IMR-90 (cell line): ENCODE results near the gene FANCE. TPM values are rescaled to one million over a fixed set of nuclear protein-coding genes. Genes with fewer than 3 reads are reported as not detected.
"Not testable (repeated sequence)": the region's sequence is repeated elsewhere in the genome, so short reads cannot be mapped to it uniquely, and the experiment has no call there.

Experiments used
- ATAC-seq: fragments of 200-7000 bp; cut with Tn5 transposase; 2 replicates; pipeline ENCODE4 v1.9.1; 2020; ENCODE audit warnings: low read depth, mild to moderate bottlenecking, moderate library complexity
- BruUV-seq: library from RNA; stranded (reverse); fragments of 400-500 nt; replicated peaks from 2 replicates; lab custom pipeline; 2021; lab: Mats Ljungman, UMichigan
- CTCF ChIA-PET: fragments of 300-600 bp; formaldehyde crosslinking; extraction: SDS; loops from one replicate; lab custom pipeline; 2021; ENCODE audit warnings: antibody characterized with exemption; lab: Yijun Ruan, JAX
- POLR2A ChIA-PET: fragments of 300-600 bp; sonication (Branson Sonifier 250); formaldehyde crosslinking; loops from one replicate; lab custom pipeline; 2022; ENCODE audit warnings: antibody characterized with exemption; ENCODE audit not compliant: unreplicated experiment; lab: Charles Lee
- DNase-seq: peaks from one replicate; pipeline ENCODE4 v3.0.0; 2013
- H2AFZ ChIP-seq: replicated peaks from 2 replicates; pipeline ENCODE3; 2013; ENCODE audit warnings: low read length, mild to moderate bottlenecking; ENCODE audit not compliant: poor library complexity
- H2AK5ac ChIP-seq: 2 replicates; pipeline ENCODE4 v1.6.1; 2013; ENCODE audit warnings: low read depth, low read length, inconsistent platforms
- H2AK9ac ChIP-seq: replicated peaks from 2 replicates; pipeline ENCODE3; 2013; ENCODE audit warnings: mild to moderate bottlenecking, low read depth, low read length, moderate library complexity; ENCODE audit not compliant: poor library complexity
- H2BK120ac ChIP-seq: 2 replicates; pipeline ENCODE4 v1.6.1; 2013; ENCODE audit warnings: low read depth, low read length, inconsistent platforms
- H2BK15ac ChIP-seq: 3 replicates; pipeline ENCODE4 v1.6.1; 2013; ENCODE audit warnings: low read depth, low read length, inconsistent platforms
- H2BK20ac ChIP-seq: 2 replicates; pipeline ENCODE4 v1.6.1; 2013; ENCODE audit warnings: low read depth, mild to moderate bottlenecking, inconsistent platforms, low read length, moderate library complexity
- H2BK5ac ChIP-seq: 2 replicates; pipeline ENCODE4 v1.6.1; 2013; ENCODE audit warnings: mild to moderate bottlenecking, low read depth, low read length, inconsistent platforms; ENCODE audit not compliant: poor library complexity, severe bottlenecking
- H3K14ac ChIP-seq: replicated peaks from 2 replicates; pipeline ENCODE4 v1.6.1; 2013; ENCODE audit warnings: low read depth, low read length, inconsistent platforms
- H3K18ac ChIP-seq: 2 replicates; pipeline ENCODE4 v1.6.1; 2013; ENCODE audit warnings: low read depth, low read length, control low read depth
- H3K23ac ChIP-seq: 2 replicates; pipeline ENCODE4 v1.6.1; 2013; ENCODE audit warnings: low read depth, low read length, inconsistent platforms
- H3K27ac ChIP-seq: 2 replicates; pipeline ENCODE4 v1.5.1; 2013; ENCODE audit warnings: mild to moderate bottlenecking, control low read depth, low read length; ENCODE audit not compliant: insufficient read depth
- H3K27me3 ChIP-seq: 2 replicates; pipeline ENCODE4 v1.6.1; 2013; ENCODE audit warnings: low read length; ENCODE audit not compliant: control insufficient read depth, insufficient read depth
- H3K36me3 ChIP-seq: 2 replicates; pipeline ENCODE4 v1.6.1; 2013; ENCODE audit warnings: low read length, mixed read lengths; ENCODE audit not compliant: control insufficient read depth, insufficient read depth
- H3K4ac ChIP-seq: 2 replicates; pipeline ENCODE4 v1.6.1; 2013; ENCODE audit warnings: low read depth, low read length, inconsistent platforms
- H3K4me1 ChIP-seq: 2 replicates; pipeline ENCODE4 v1.6.1; 2013; ENCODE audit warnings: low read length, mixed read lengths; ENCODE audit not compliant: control insufficient read depth, insufficient read depth
- H3K4me2 ChIP-seq: 2 replicates; pipeline ENCODE4 v1.6.1; 2013; ENCODE audit warnings: low read depth, mild to moderate bottlenecking, control low read depth, low read length, moderate library complexity
- H3K4me3 ChIP-seq: 2 replicates; pipeline ENCODE4 v1.5.1; 2013; ENCODE audit warnings: low read depth, mild to moderate bottlenecking, control low read depth, low read length, moderate library complexity; ENCODE audit not compliant: insufficient read depth
- H3K56ac ChIP-seq: 2 replicates; pipeline ENCODE4 v1.6.1; 2013; ENCODE audit warnings: low read length, inconsistent platforms; ENCODE audit not compliant: insufficient read depth; ENCODE audit errors: extremely low read depth
- H3K79me1 ChIP-seq, 2 experiments: 2 replicates each; pipeline ENCODE4 v1.6.1; 2013; ENCODE audit warnings: low read length in 2 of 2, inconsistent platforms in 1 of 2, low read depth in 1 of 2
- H3K9ac ChIP-seq: 2 replicates; pipeline ENCODE4 v1.6.1; 2013; ENCODE audit warnings: low read depth, low read length, control low read depth
- H3K9me1 ChIP-seq: 2 replicates; pipeline ENCODE4 v1.6.1; 2013; ENCODE audit warnings: low read length, inconsistent platforms; ENCODE audit not compliant: insufficient read depth
- H3K9me3 ChIP-seq: 2 replicates; pipeline ENCODE4 v1.6.1; 2013; ENCODE audit warnings: low read length; ENCODE audit not compliant: control insufficient read depth, insufficient read depth
- H4K20me1 ChIP-seq: 2 replicates; pipeline ENCODE4 v1.6.1; 2013; ENCODE audit warnings: low read length, inconsistent platforms; ENCODE audit not compliant: insufficient read depth
- H4K5ac ChIP-seq: 2 replicates; pipeline ENCODE4 v1.6.1; 2013; ENCODE audit warnings: mild to moderate bottlenecking, low read depth, low read length, control low read depth
- H4K8ac ChIP-seq, 2 experiments: 2 replicates each; pipeline ENCODE4 v1.6.1; 2013; ENCODE audit warnings: low read depth in 2 of 2, low read length in 2 of 2, control low read depth in 1 of 2, inconsistent platforms in 1 of 2
- H4K91ac ChIP-seq: 2 replicates; pipeline ENCODE4 v1.6.1; 2013; ENCODE audit warnings: low read depth, low read length, inconsistent platforms; ENCODE audit not compliant: insufficient read depth
- MAFK ChIP-seq: IDR thresholded peaks from 2 replicates; pipeline ENCODE4 v1.6.1; 2012; ENCODE audit warnings: low read depth, low read length, improper control_type of control experiment
- RCOR1 ChIP-seq: IDR thresholded peaks from 2 replicates; pipeline ENCODE4 v1.6.1; 2012; ENCODE audit warnings: mild to moderate bottlenecking, low read length, improper control_type of control experiment; ENCODE audit not compliant: insufficient replicate concordance
- USF2 ChIP-seq: fragments of 150-350 bp; IDR thresholded peaks from 2 replicates; pipeline ENCODE4 v1.6.1; 2017; ENCODE audit warnings: mild to moderate bottlenecking, antibody characterized with exemption, low read length, low read depth
- WGBS, 2 experiments: methylation state at CpG; one replicate each; pipeline versions ENCODE4 v1.1.5 to v1.1.7; 2013; ENCODE audit warnings: missing lambda C conversion rate in 2 of 2; ENCODE audit not compliant: insufficient read length in 1 of 2; ENCODE audit errors: extremely low coverage in 2 of 2; 5-methylcytosine and 5-hydroxymethylcytosine counted together
- dilution Hi-C: fragments of 300-500 bp; cut with HindIII; formaldehyde crosslinking; loops from one replicate; pipeline ENCODE4 v1.14.3; 2018; ENCODE audit warnings: low sequenced_read_pairs; ENCODE audit not compliant: unreplicated experiment
- in situ Hi-C: fragments of 300-500 bp; cut with MboI; formaldehyde crosslinking; loops from 3 replicates; pipeline ENCODE4 v1.14.3; 2019; ENCODE audit warnings: low sequenced_read_pairs, inconsistent platforms, mixed read lengths
- intact Hi-C: fragments of 100-400 bp; cut with micrococcal nuclease; formaldehyde crosslinking; loops from 2 replicates; pipeline ENCODE4 v1.10.0; 2022
- polyA plus RNA-seq, 3 experiments: library from polyadenylated mRNA; depleted of rRNA; stranded (reverse); fragments of >200 nt; gene quantifications; 2 replicates each; pipeline ENCODE4 v1.2.3, GENCODE V29; 2012; ENCODE audit warnings: low replicate concordance in 1 of 3
- total RNA-seq: library from RNA; depleted of rRNA; stranded (reverse); fragments of >200 nt; gene quantifications from 2 replicates; pipeline ENCODE4 v1.2.3, GENCODE V29; 2012

The FANCE gene
- total and polyA plus RNA-seq, 2 of the 4 experiments (the other 2 are of a cell fraction): 7.1 to 9.1 TPM

- peak overlapping the region; percentile 49 for H2BK20ac ChIP-seq
- peaks cover 3% of the 10 kb centered on the region for H3K9me1 ChIP-seq
- H3K27me3 ChIP-seq: no peaks in the 10 kb centered on the region
- ATAC-seq: no peak
- intact Hi-C loops (no loop called here), in situ Hi-C loops (no loop called here), dilution Hi-C loops (no loop called here)
- H2AFZ ChIP-seq: peak overlapping the region; percentile 61
- no peaks in the 10 kb centered on the region for H4K20me1 ChIP-seq
- no CpG with 5 or more reads among the region's 8 CpGs for WGBS, 2 experiments
- no peaks in the 10 kb centered on the region for H3K36me3 ChIP-seq
- H3K27ac ChIP-seq: no peak overlapping the region
- H2BK5ac ChIP-seq: no peak overlapping the region
- H3K23ac ChIP-seq: no peak overlapping the region
- no peak overlapping the region for H2BK15ac ChIP-seq
- no peak overlapping the region for H3K4me2 ChIP-seq
- H3K9me3 ChIP-seq: no peaks in the 10 kb centered on the region
- BruUV-seq: no TSS peak
- H3K18ac ChIP-seq: no peak overlapping the region
- DNase-seq: no peak
- CTCF ChIA-PET: interaction anchor here (0.6 kb wide), 1 partner anchor 17 kb away, joined by 3 read pairs; no protein-coding TSS in a partner anchor
- H3K4me3 ChIP-seq: no peak overlapping the region
- peaks cover 3% of the 10 kb centered on the region; the same call in 1 of the 2 replicates for H3K4me1 ChIP-seq
- no peak overlapping the region for H4K5ac ChIP-seq
- peak overlapping the region; percentile 68; the same call in 1 of the 2 replicates for H3K4ac ChIP-seq
- no peak overlapping the region for H4K8ac ChIP-seq
- peak overlapping the region; percentile 56 for H2BK120ac ChIP-seq
- POLR2A ChIA-PET: no interaction called here
- H3K79me1 ChIP-seq: no peaks in the 10 kb centered on the region
- TF ChIP-seq RCOR1 (no peak), MAFK (no peak), USF2 (no peak)
- H2AK5ac ChIP-seq: peak overlapping the region; percentile 1
- H3K14ac ChIP-seq: no peak overlapping the region
- H2AK9ac ChIP-seq: no peak overlapping the region
- H4K91ac ChIP-seq: peak overlapping the region; percentile 39; the same call in 1 of the 2 replicates
- no peak overlapping the region for H3K9ac ChIP-seq
- H3K56ac ChIP-seq: no peak overlapping the region
Observed at GRCh38 chr6:35436071-35436857, 15.9 kb upstream of the FANCE start.

- H3K56ac ChIP-seq, in situ Hi-C loops: not testable (repeated sequence)
Observed at GRCh38 chr6:35438378-35439065, 13.6 kb upstream of the FANCE start.

More at GRCh38 chr6:35438378-35439065, 13.6 kb upstream of the FANCE start:
- POLR2A ChIA-PET, H2AFZ ChIP-seq, H2AK5ac ChIP-seq, H3K36me3 ChIP-seq, CTCF ChIA-PET, DNase-seq, H3K4me1 ChIP-seq, H3K4me3 ChIP-seq, ATAC-seq, dilution Hi-C loops, H3K9me1 ChIP-seq, H3K79me1 ChIP-seq, H3K4me2 ChIP-seq, intact Hi-C loops, H2BK5ac ChIP-seq, H4K20me1 ChIP-seq, BruUV-seq, H3K9ac ChIP-seq, H4K8ac ChIP-seq, H3K9me3 ChIP-seq, H4K91ac ChIP-seq, H3K18ac ChIP-seq, H4K5ac ChIP-seq, H2AK9ac ChIP-seq, H2BK20ac ChIP-seq, H3K27me3 ChIP-seq, H3K4ac ChIP-seq, H3K23ac ChIP-seq, H2BK120ac ChIP-seq, H3K27ac ChIP-seq, H3K14ac ChIP-seq: not testable (repeated sequence)
- no CpG with 5 or more reads among the region's 7 CpGs for WGBS, 2 experiments
- H2BK15ac ChIP-seq: 0 out of 3 replicates have a peak overlapping the region, but pooled peaks have one; percentile 28
